HEK293 (cell line): ENCODE measurements around the gene SMC1B.

Experiments
- CTCF ChIA-PET: fragments of 350-600 bp; formaldehyde crosslinking; extraction: SDS; loops from one replicate; lab custom pipeline; 2021; ENCODE audit warnings: antibody characterized with exemption; lab: Yijun Ruan, JAX
- POLR2A ChIA-PET: fragments of 300-600 bp; formaldehyde crosslinking; extraction: SDS; loops from one replicate; lab custom pipeline; 2020; ENCODE audit warnings: antibody characterized with exemption, inconsistent platforms; lab: Yijun Ruan, JAX
- H3K27ac ChIP-seq: fragments of 200-500 bp; sonication (Bioruptor generic); 2 replicates; pipeline ENCODE4 v1.5.1; 2014; ENCODE audit warnings: low read depth, low read length, control low read depth, inconsistent platforms; ENCODE audit errors: extremely low read depth
- H3K36me3 ChIP-seq, 2 experiments: fragments of 200-500 bp in 1 of 2; sonication (Bioruptor generic) in 1 of 2; 1 replicate in 1 of 2; 2 replicates in 1 of 2; pipeline ENCODE4 v1.5.1; 2014 to 2017; ENCODE audit warnings: inconsistent platforms in 2 of 2, low read length in 2 of 2; ENCODE audit not compliant: control insufficient read depth in 2 of 2, insufficient read depth in 1 of 2
- H3K4me1 ChIP-seq: fragments of 200-500 bp; sonication (Bioruptor generic); 2 replicates; pipeline ENCODE4 v1.5.1; 2014; ENCODE audit warnings: mild to moderate bottlenecking, low read length, inconsistent platforms; ENCODE audit not compliant: control insufficient read depth, insufficient read depth
- H3K4me3 ChIP-seq: 2 replicates; pipeline ENCODE4 v1.5.1; 2011; ENCODE audit warnings: low read depth, mild to moderate bottlenecking, control low read depth, low read length, moderate library complexity
- H3K9me3 ChIP-seq: fragments of 200-500 bp; sonication (Bioruptor generic); 2 replicates; pipeline ENCODE4 v1.5.1; 2014; ENCODE audit warnings: low read depth, low read length, inconsistent platforms; ENCODE audit not compliant: control insufficient read depth, insufficient read depth
- HOXD13 ChIP-seq: sonication (generic); formaldehyde crosslinking; IDR thresholded peaks from 2 replicates; pipeline ENCODE4 v1.8.0; 2022; ENCODE audit warnings: missing genetic modification reagents, borderline replicate concordance
- MEIS1 ChIP-seq: sonication (generic); formaldehyde crosslinking; IDR thresholded peaks from 2 replicates; pipeline ENCODE4 v1.8.1; 2022; ENCODE audit warnings: missing genetic modification reagents, mild to moderate bottlenecking, borderline replicate concordance
- MYNN ChIP-seq: fragments of 450-650 bp; formaldehyde crosslinking; IDR thresholded peaks from 2 replicates; pipeline ENCODE4 v1.5.1; 2016; ENCODE audit warnings: missing biosample characterization, missing genetic modification characterization, borderline replicate concordance
- SALL2 ChIP-seq: fragments of 450-650 bp; formaldehyde crosslinking; IDR thresholded peaks from 2 replicates; pipeline ENCODE4 v1.5.0; 2017; ENCODE audit warnings: missing biosample characterization, mild to moderate bottlenecking, missing genetic modification characterization, borderline replicate concordance
- ZBTB21 ChIP-seq: fragments of 450-650 bp; formaldehyde crosslinking; IDR thresholded peaks from 2 replicates; pipeline ENCODE4 v1.5.1; 2017; ENCODE audit warnings: missing biosample characterization, missing genetic modification characterization
- ZFP3 ChIP-seq: fragments of 450-650 bp; formaldehyde crosslinking; IDR thresholded peaks from 2 replicates; pipeline ENCODE4 v1.5.1; 2016; ENCODE audit warnings: low read depth, missing biosample characterization, missing genetic modification characterization
- ZNF157 ChIP-seq: fragments of 450-650 bp; formaldehyde crosslinking; IDR thresholded peaks from 2 replicates; pipeline ENCODE4 v1.5.1; 2016; ENCODE audit warnings: missing biosample characterization, missing genetic modification characterization
- ZNF18 ChIP-seq: fragments of 450-650 bp; formaldehyde crosslinking; IDR thresholded peaks from 2 replicates; pipeline ENCODE4 v1.5.1; 2016; ENCODE audit warnings: missing biosample characterization, missing genetic modification characterization
- ZNF211 ChIP-seq: fragments of 450-650 bp; formaldehyde crosslinking; IDR thresholded peaks from 2 replicates; pipeline ENCODE4 v1.5.1; 2016; ENCODE audit warnings: low read depth, missing biosample characterization, missing genetic modification characterization
- ZNF221 ChIP-seq: fragments of 450-650 bp; formaldehyde crosslinking; IDR thresholded peaks from 2 replicates; pipeline ENCODE4 v1.5.1; 2017; ENCODE audit warnings: missing biosample characterization, missing genetic modification characterization, borderline replicate concordance
- ZNF341 ChIP-seq: fragments of 450-650 bp; formaldehyde crosslinking; IDR thresholded peaks from 2 replicates; pipeline ENCODE4; 2016; ENCODE audit warnings: low read depth, missing biosample characterization, missing genetic modification characterization
- ZNF362 ChIP-seq: fragments of 450-650 bp; formaldehyde crosslinking; IDR thresholded peaks from 2 replicates; pipeline ENCODE4 v1.5.1; 2016; ENCODE audit warnings: missing biosample characterization, missing genetic modification characterization
- ZNF398 ChIP-seq: fragments of 450-650 bp; formaldehyde crosslinking; IDR thresholded peaks from 2 replicates; pipeline ENCODE4 v1.5.1; 2017; ENCODE audit warnings: missing biosample characterization, missing genetic modification characterization
- ZNF488 ChIP-seq: fragments of 450-650 bp; formaldehyde crosslinking; IDR thresholded peaks from 2 replicates; pipeline ENCODE4 v1.5.1; 2016; ENCODE audit warnings: missing biosample characterization, missing genetic modification characterization
- ZNF596 ChIP-seq: fragments of 450-650 bp; IDR thresholded peaks from 2 replicates; pipeline ENCODE4 v1.5.0; 2018; ENCODE audit warnings: missing biosample characterization, mild to moderate bottlenecking, missing genetic modification characterization, moderate library complexity
- ZNF610 ChIP-seq: fragments of 450-650 bp; formaldehyde crosslinking; IDR thresholded peaks from 2 replicates; pipeline ENCODE4 v1.5.1; 2016; ENCODE audit warnings: missing biosample characterization, missing genetic modification characterization, borderline replicate concordance
- ZNF623 ChIP-seq: fragments of 450-650 bp; formaldehyde crosslinking; IDR thresholded peaks from 2 replicates; pipeline ENCODE4 v1.5.1; 2016; ENCODE audit warnings: missing biosample characterization, missing genetic modification characterization
- ZNF629 ChIP-seq: fragments of 450-650 bp; formaldehyde crosslinking; IDR thresholded peaks from 2 replicates; pipeline ENCODE4 v1.5.1; 2017; ENCODE audit warnings: missing biosample characterization, missing genetic modification characterization
- ZNF639 ChIP-seq: fragments of 450-650 bp; formaldehyde crosslinking; IDR thresholded peaks from 2 replicates; pipeline ENCODE4 v1.5.1; 2016; ENCODE audit warnings: missing biosample characterization, missing genetic modification characterization
- ZNF660 ChIP-seq: fragments of 450-650 bp; IDR thresholded peaks from 2 replicates; pipeline ENCODE4 v1.5.1; 2018; ENCODE audit warnings: missing biosample characterization, mild to moderate bottlenecking, missing genetic modification characterization
- ZNF692 ChIP-seq: fragments of 450-650 bp; formaldehyde crosslinking; IDR thresholded peaks from 2 replicates; pipeline ENCODE4 v1.5.1; 2016; ENCODE audit warnings: missing biosample characterization, missing genetic modification characterization
- ZSCAN18 ChIP-seq: fragments of 450-650 bp; formaldehyde crosslinking; IDR thresholded peaks from 2 replicates; pipeline ENCODE4 v1.5.1; 2016; ENCODE audit warnings: missing biosample characterization, missing genetic modification characterization

Gene SMC1B

GRCh38 chr22:45318558-45319323 lies 94.7 kb downstream of the SMC1B start (continued):
- TF ChIP-seq ZNF398 (tag by site-specific recombination) (no peak), ZNF157 (tag by site-specific recombination) (no peak), ZNF18 (no peak)

- CTCF ChIA-PET = interaction anchor here (0.6 to 2.1 kb wide), 10 partner anchors 11 to 973 kb away, joined by 3 to 7 read pairs (median 3); no protein-coding TSS in a partner anchor
- H3K4me3 ChIP-seq = no peak overlapping the region
- H3K27ac ChIP-seq = peak overlapping the region; percentile 60; the same call in 1 of the 2 replicates
- H3K9me3 ChIP-seq = no peaks in the 10 kb centered on the region
- peaks cover 27% of the 10 kb centered on the region for H3K4me1 ChIP-seq
- H3K36me3 ChIP-seq = peaks cover 5 to 15% of the 10 kb centered on the region in 2 experiments; a peak in 2 of 3 replicates
- POLR2A ChIA-PET = no interaction called here
- TF ChIP-seq ZNF596 (tag by site-specific recombination) = no peak
- no peak for TF ChIP-seq ZNF660 (tag by site-specific recombination)
- TF ChIP-seq ZNF341 = no peak
- TF ChIP-seq MEIS1 (CRISPR knock-in tag) = no peak
- no peak for TF ChIP-seq SALL2 (tag by site-specific recombination)
- TF ChIP-seq MYNN (tag by site-specific recombination) = peak; percentile 82
- TF ChIP-seq ZNF692 (tag by site-specific recombination) = peak; percentile 56; the same call in 1 of the 2 replicates
- TF ChIP-seq ZSCAN18 = no peak
- TF ChIP-seq ZNF629 = peak; percentile 82
- peak; percentile 77; the same call in 1 of the 2 replicates for TF ChIP-seq ZBTB21 (tag by site-specific recombination)
- no peak for TF ChIP-seq ZNF623 (tag by site-specific recombination)
- TF ChIP-seq ZNF211 (tag by site-specific recombination) = no peak
- TF ChIP-seq ZNF610 (tag by site-specific recombination) = no peak
- TF ChIP-seq ZNF488 (tag by site-specific recombination) = no peak
- no peak for TF ChIP-seq ZFP3 (tag by site-specific recombination)
- TF ChIP-seq HOXD13 (CRISPR knock-in tag) = no peak
- no peak for TF ChIP-seq ZNF639 (tag by site-specific recombination)
- TF ChIP-seq ZNF362 (tag by site-specific recombination) = 0 out of 2 replicates have a peak, but pooled peaks have one; percentile 57
- no peak for TF ChIP-seq ZNF221 (tag by site-specific recombination)
Measured at GRCh38 chr22:45318168-45318557, 95.2 kb downstream of the SMC1B start.
